ENCODE data around the gene CGNL1. TPM values are rescaled to one million over a fixed set of nuclear protein-coding genes. Genes with fewer than 3 reads are reported as not detected.

The CGNL1 gene
- total and polyA plus RNA-seq, 2 donors: 12.7 to 31.7 TPM

DNA sequence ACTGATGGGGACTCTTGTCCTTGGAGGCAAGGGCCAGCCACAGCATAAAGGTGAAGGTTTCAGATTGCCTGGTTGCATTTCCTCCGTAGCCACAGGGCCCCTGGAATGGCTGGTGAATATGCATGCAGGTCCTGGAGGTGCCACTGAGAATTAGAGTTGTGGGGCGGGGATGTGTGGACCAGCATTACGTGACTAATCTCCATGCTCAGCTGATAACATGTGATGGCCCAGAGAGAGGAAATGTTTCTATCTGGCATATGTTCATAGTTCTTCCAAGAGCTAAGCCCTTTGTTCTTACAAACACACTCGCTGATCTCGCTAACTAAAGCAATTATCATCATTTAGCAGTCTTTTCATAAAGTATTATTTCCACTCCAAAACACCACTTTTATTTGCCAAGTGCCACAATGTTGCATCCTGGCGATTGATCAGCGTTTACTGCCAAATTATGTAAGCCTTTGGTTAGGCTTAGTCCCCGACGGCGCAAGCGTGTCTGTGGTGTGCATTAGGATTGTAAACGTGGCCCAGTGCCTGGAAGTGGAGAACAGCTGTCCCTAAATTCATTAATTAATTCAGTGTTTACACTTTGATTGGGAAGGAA lies 55.9 kb downstream of the CGNL1 start:
- no peaks in the 10 kb centered on the region for H3K36me3 ChIP-seq (ENCODE audit: insufficient read depth)
- 68% methylated on average over 12 of the region's 12 CpGs for WGBS
- H3K27ac ChIP-seq (ENCODE audit: low read depth): no peak overlapping the region
- H3K4me1 ChIP-seq (ENCODE audit: insufficient read depth): no peaks in the 10 kb centered on the region
- H3K4me3 ChIP-seq (ENCODE audit: low read depth, low read length): no peak overlapping the region
- DNase-seq (ENCODE audit: extremely low spot score): no peak

DNA sequence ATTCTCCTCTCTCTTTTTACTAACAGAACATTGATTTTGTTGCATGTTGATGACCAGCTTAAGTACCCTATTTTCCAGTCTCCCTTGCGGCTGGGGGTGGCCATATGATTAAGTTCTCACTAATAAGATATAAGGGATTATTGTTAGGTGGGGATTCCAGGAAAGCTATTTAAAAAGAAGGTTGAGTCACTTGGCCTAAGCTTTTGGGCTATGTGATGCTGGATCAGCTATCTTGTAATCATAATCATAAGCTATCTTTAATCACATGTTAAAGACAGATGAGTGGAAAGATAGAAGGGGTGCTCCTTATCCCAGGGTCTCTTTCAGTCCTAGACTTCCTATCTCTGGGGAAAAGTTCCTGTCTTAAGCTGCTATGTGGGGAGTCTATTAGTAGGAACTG lies 59.9 kb downstream of the CGNL1 start:
- Histone ChIP-seq H3K27ac (ENCODE audit: low read depth) (no peak overlapping the region), H3K4me1 (ENCODE audit: insufficient read depth) (no peaks in the 10 kb centered on the region), H3K4me3 (ENCODE audit: low read depth, low read length) (no peak overlapping the region), H3K36me3 (ENCODE audit: insufficient read depth) (no peaks in the 10 kb centered on the region)
- WGBS: 71% methylated on average over 1 of the region's 1 CpG
- DNase-seq (ENCODE audit: extremely low spot score): no peak

GRCh38 chr15:57436961-57437360 lies 60.7 kb downstream of the CGNL1 start:
- 48% methylated on average over 2 of the region's 2 CpGs for WGBS
- H3K36me3 ChIP-seq (ENCODE audit: insufficient read depth): no peaks in the 10 kb centered on the region
- no peak overlapping the region for H3K27ac ChIP-seq (ENCODE audit: low read depth)
- no peak overlapping the region for H3K4me3 ChIP-seq (ENCODE audit: low read depth, low read length)
- no peaks in the 10 kb centered on the region for H3K4me1 ChIP-seq (ENCODE audit: insufficient read depth)
- DNase-seq (ENCODE audit: extremely low spot score): no peak

DNA sequence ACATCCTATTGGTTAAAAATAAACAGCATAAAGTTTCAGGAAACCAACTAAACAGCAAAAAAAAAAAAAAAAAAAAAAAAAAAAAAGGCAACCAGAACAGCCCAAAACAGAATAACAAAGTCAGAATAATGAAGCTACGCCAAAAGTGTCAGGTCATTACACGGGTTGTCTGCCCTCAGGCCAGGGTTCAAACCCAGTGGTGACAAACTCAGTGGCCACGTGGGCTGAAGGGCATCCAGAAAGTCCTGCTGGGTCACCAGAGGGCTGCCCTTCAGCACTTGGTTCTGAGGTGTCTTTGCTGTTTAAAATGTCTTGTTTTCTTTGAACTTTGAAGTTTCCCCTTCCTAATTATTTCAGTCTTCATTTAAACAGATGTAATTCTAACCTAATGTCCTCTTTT lies 61.3 kb downstream of the CGNL1 start:
- WGBS: 95% methylated on average over 3 of the region's 3 CpGs
- no peak overlapping the region for H3K4me3 ChIP-seq (ENCODE audit: low read depth, low read length)
- DNase-seq (ENCODE audit: extremely low spot score): no peak
- no peaks in the 10 kb centered on the region for H3K4me1 ChIP-seq (ENCODE audit: insufficient read depth)
- no peaks in the 10 kb centered on the region for H3K36me3 ChIP-seq (ENCODE audit: insufficient read depth)
- H3K27ac ChIP-seq (ENCODE audit: low read depth): no peak overlapping the region

GRCh38 chr15:57438166-57438565 lies 61.9 kb downstream of the CGNL1 start:
- H3K36me3 ChIP-seq (ENCODE audit: insufficient read depth): no peaks in the 10 kb centered on the region
- no peaks in the 10 kb centered on the region for H3K4me1 ChIP-seq (ENCODE audit: insufficient read depth)
- WGBS: 95% methylated on average over 6 of the region's 6 CpGs
- no peak overlapping the region for H3K4me3 ChIP-seq (ENCODE audit: low read depth, low read length)
- no peak for DNase-seq (ENCODE audit: extremely low spot score)
- no peak overlapping the region for H3K27ac ChIP-seq (ENCODE audit: low read depth)

DNA sequence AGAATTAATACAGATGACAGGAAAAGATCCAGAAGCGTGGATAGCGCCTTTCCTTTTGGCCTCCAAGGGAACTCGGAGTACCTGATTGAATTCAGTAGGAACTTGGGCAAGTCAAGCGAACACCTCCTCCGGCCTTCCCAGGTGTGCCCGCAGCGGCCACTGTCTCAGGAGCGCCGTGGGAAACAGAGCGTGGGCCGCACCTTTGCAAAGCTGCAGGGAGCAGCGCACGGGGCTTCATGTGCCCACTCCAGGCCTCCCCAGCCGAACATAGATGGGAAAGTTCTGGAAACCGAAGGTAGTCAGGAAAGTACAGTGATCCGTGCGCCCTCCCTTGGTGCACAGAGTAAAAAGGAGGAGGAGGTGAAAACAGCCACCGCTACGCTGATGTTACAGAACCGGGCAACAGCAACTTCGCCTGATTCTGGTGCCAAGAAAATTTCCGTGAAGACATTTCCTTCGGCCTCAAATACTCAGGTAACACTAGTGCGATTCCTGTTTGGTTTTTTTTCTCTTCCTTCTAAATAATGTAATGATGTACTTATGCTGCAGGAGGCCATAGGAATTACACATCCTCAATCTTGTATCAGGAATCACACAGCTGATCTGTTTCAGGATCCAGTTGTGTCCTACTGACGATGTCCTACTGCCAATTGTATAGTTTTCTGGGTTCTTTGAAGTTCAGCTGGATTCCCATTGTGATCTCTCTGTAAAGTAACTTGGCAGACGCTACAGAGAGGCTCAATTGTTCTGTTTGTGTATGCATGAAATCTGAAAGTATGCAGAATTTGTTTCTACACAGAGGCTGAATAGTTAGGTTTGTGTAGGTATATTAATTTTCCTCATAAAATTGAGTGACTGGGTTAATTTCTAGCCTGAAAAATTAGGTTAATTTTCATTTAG lies 63.1 kb downstream of the CGNL1 start:
- no peaks in the 10 kb centered on the region for H3K4me1 ChIP-seq (ENCODE audit: insufficient read depth)
- no peak overlapping the region for H3K4me3 ChIP-seq (ENCODE audit: low read depth, low read length)
- WGBS: 92% methylated on average over 26 of the region's 26 CpGs
- DNase-seq (ENCODE audit: extremely low spot score): no peak
- no peaks in the 10 kb centered on the region for H3K36me3 ChIP-seq (ENCODE audit: insufficient read depth)
- no peak overlapping the region for H3K27ac ChIP-seq (ENCODE audit: low read depth)

DNA sequence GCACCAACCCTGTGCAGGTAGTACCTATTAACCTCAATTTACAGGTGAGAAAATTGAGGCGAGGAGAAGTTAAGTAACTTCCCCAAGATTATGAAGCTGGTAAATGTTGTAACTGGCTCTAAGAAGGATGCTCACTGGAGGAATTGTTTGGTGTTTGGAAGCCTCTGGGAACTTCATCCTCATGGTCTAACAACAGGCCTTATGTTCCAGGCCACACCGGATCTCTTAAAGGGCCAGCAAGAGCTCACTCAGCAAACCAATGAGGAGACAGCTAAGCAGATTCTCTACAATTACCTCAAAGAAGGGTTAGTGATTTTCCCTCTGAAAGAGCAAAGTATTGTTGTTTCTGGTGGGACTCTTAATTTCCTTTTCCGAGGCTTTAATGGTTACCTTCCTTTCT lies 63.9 kb downstream of the CGNL1 start:
- H3K36me3 ChIP-seq (ENCODE audit: insufficient read depth): no peaks in the 10 kb centered on the region
- no peak overlapping the region for H3K4me3 ChIP-seq (ENCODE audit: low read depth, low read length)
- WGBS: 80% methylated on average over 3 of the region's 3 CpGs
- no peak overlapping the region for H3K27ac ChIP-seq (ENCODE audit: low read depth)
- DNase-seq (ENCODE audit: extremely low spot score): no peak
- H3K4me1 ChIP-seq (ENCODE audit: insufficient read depth): no peaks in the 10 kb centered on the region

GRCh38 chr15:57440799-57441198 lies 64.5 kb downstream of the CGNL1 start:
- WGBS: 40% methylated on average over 1 of the region's 1 CpG
- H3K27ac ChIP-seq (ENCODE audit: low read depth): no peak overlapping the region
- no peak for DNase-seq (ENCODE audit: extremely low spot score)
- H3K4me1 ChIP-seq (ENCODE audit: insufficient read depth): no peaks in the 10 kb centered on the region
- no peak overlapping the region for H3K4me3 ChIP-seq (ENCODE audit: low read depth, low read length)
- no peaks in the 10 kb centered on the region for H3K36me3 ChIP-seq (ENCODE audit: insufficient read depth)

- Histone ChIP-seq H3K4me1 (ENCODE audit: insufficient read depth) (no peaks in the 10 kb centered on the region), H3K36me3 (ENCODE audit: insufficient read depth) (no peaks in the 10 kb centered on the region), H3K4me3 (ENCODE audit: low read depth, low read length) (no peak overlapping the region), H3K27ac (ENCODE audit: low read depth) (no peak overlapping the region)
- WGBS: 88% methylated on average over 3 of the region's 3 CpGs
- no peak for DNase-seq (ENCODE audit: extremely low spot score)
These were observed 66.0 kb downstream of the CGNL1 start for GRCh38 chr15:57442335-57442734.

- no peak overlapping the region for H3K27ac ChIP-seq (ENCODE audit: low read depth)
- H3K4me3 ChIP-seq (ENCODE audit: low read depth, low read length): no peak overlapping the region
- 93% methylated on average over 8 of the region's 8 CpGs for WGBS
- H3K36me3 ChIP-seq (ENCODE audit: insufficient read depth): no peaks in the 10 kb centered on the region
- no peaks in the 10 kb centered on the region for H3K4me1 ChIP-seq (ENCODE audit: insufficient read depth)
- no peak for DNase-seq (ENCODE audit: extremely low spot score)
These were observed 67.2 kb downstream of the CGNL1 start for GRCh38 chr15:57443486-57443885.

DNA sequence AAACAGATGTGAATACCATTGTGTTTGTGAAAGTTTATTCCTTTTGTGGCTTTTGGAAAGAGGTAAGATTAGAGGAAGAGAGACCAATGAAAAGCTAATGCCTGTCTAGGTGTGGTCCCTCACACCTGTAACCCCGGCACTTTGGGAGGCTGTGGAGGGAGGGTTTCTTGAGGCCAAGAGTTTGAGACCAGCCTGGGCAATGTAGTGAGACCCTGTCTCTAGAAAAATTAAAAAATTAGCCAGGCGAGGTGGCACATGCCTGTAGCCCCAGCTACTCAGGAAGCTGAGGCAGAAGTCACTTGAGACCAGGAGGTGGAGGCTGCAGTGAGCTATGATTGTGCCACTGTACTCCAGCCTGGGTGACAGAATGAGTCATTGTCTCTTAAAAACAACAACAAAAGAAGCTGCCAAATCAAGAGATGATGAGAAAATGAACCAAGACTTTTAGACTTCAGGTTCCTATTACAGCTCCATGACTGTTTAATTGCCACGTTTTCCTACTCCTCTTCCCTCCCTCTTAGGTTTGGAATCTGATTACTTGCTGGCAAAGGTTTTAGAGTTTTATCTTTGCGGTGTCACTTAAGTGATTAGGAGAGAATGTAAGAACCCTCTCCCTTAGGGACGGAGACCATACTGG lies 68.7 kb downstream of the CGNL1 start:
- 71% methylated on average over 5 of the region's 5 CpGs for WGBS
- no peaks in the 10 kb centered on the region for H3K36me3 ChIP-seq (ENCODE audit: insufficient read depth)
- DNase-seq (ENCODE audit: extremely low spot score): no peak
- no peak overlapping the region for H3K4me3 ChIP-seq (ENCODE audit: low read depth, low read length)
- no peaks in the 10 kb centered on the region for H3K4me1 ChIP-seq (ENCODE audit: insufficient read depth)
- H3K27ac ChIP-seq (ENCODE audit: low read depth): no peak overlapping the region

DNA sequence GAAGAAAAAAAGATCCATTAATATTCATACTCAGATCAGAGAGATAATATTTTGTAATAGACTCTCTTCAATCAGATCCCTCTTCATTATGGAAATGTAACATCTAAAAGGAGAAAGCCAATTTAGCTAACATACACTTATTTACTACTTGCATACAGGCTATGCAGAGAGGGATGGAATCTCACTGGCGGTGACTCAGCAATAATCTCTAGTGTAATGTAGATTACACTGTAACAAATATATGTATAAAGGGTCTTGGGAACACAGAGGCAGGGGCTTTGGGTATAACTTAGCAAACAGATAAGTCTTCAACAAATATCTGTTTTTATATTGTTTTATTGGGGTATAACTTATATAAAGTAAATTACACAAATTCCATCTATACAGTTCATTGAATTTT lies 69.6 kb downstream of the CGNL1 start:
- 95% methylated on average over 1 of the region's 1 CpG for WGBS
- no peak overlapping the region for H3K27ac ChIP-seq (ENCODE audit: low read depth)
- no peak overlapping the region for H3K4me3 ChIP-seq (ENCODE audit: low read depth, low read length)

GRCh38 chr15:57446393-57446792 lies 70.1 kb downstream of the CGNL1 start:
- no peaks in the 10 kb centered on the region for H3K36me3 ChIP-seq (ENCODE audit: insufficient read depth)
- H3K27ac ChIP-seq (ENCODE audit: low read depth): no peak overlapping the region
- DNase-seq (ENCODE audit: extremely low spot score): no peak
- H3K4me3 ChIP-seq (ENCODE audit: low read depth, low read length): no peak overlapping the region
- 95% methylated on average over 3 of the region's 3 CpGs for WGBS
- no peaks in the 10 kb centered on the region for H3K4me1 ChIP-seq (ENCODE audit: insufficient read depth)

More for the DNA sequence above, 69.6 kb downstream of the CGNL1 start:
- H3K36me3 ChIP-seq (ENCODE audit: insufficient read depth): no peaks in the 10 kb centered on the region
- DNase-seq (ENCODE audit: extremely low spot score): no peak
- H3K4me1 ChIP-seq (ENCODE audit: insufficient read depth): no peaks in the 10 kb centered on the region

DNA sequence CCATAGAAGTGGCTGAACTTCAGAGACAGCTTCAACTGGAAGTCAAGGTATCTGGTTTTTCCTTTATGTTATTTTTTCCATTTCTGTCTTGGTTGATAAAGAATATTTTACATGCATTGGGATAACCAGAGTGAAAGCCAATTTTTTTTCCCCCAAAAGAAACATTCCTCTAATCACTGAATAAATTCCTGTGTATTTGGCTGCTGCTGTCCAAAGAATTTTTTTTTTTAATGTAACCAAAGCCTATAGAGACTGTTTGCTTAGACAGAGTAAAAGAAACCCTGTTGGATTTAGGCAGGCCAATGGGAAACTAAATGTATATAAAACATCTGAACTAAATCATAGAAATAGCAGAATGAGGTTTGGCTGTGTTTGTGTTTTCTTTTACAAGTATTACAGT lies 75.2 kb downstream of the CGNL1 start:
- Histone ChIP-seq H3K4me3 (ENCODE audit: low read depth, low read length) (no peak overlapping the region), H3K36me3 (ENCODE audit: insufficient read depth) (no peaks in the 10 kb centered on the region), H3K27ac (ENCODE audit: low read depth) (no peak overlapping the region), H3K4me1 (ENCODE audit: insufficient read depth) (no peaks in the 10 kb centered on the region)
- DNase-seq (ENCODE audit: extremely low spot score): no peak
